HCT116 (cell line): ENCODE results near the gene MTA1. TPM values are rescaled to one million over a fixed set of nuclear protein-coding genes. Genes with fewer than 3 reads are reported as not detected.

Experiments
- ATAC-seq: fragments of 200-7000 bp; cut with Tn5 transposase; 2 replicates; pipeline ENCODE4 v1.9.1; 2020; ENCODE audit warnings: mild to moderate bottlenecking, moderate library complexity
- BruUV-seq: library from RNA; stranded (reverse); fragments of 400-500 nt; replicated peaks from 2 replicates; lab custom pipeline; 2021; lab: Mats Ljungman, UMichigan
- CTCF ChIA-PET: fragments of 300-600 bp; sonication (Branson Sonifier 250); formaldehyde crosslinking; loops from one replicate; lab custom pipeline; 2021; ENCODE audit warnings: antibody characterized with exemption; lab: Charles Lee
- POLR2A ChIA-PET: fragments of 300-600, 350-600 bp; sonication (Branson Sonifier 250); formaldehyde crosslinking; loops from one replicate; lab custom pipeline; 2021; ENCODE audit warnings: antibody characterized with exemption; lab: Charles Lee
- RAD21 ChIA-PET, 2 experiments: fragments of 300-600 bp; sonication (Branson Sonifier 250); formaldehyde crosslinking; loops; one replicate each; lab custom pipeline; 2023; ENCODE audit warnings: low total read pairs in 2 of 2; ENCODE audit not compliant: uncharacterized antibody in 2 of 2, unreplicated experiment in 2 of 2, low non-redundant PET in 1 of 2; lab: Charles Lee
- DNase-seq: peaks from one replicate; pipeline ENCODE4 v3.0.0-alpha.2; 2010; ENCODE audit warnings: low read depth, low spot score
- H2AFZ ChIP-seq: fragments of 200-600 bp; shearing (Covaris generic), sonication (generic); 2 replicates; pipeline ENCODE4 v1.6.1; 2017; ENCODE audit warnings: low read depth, mixed run types, mixed read lengths, antibody characterized with exemption, low read length; ENCODE audit not compliant: poor library complexity, severe bottlenecking
- H3K27ac ChIP-seq: 2 replicates; pipeline ENCODE4 v1.5.1; 2012; ENCODE audit warnings: low read depth, low read length
- H3K27me3 ChIP-seq: fragments of 200-600 bp; sonication (generic); 2 replicates; pipeline ENCODE4 v1.6.1; 2016; ENCODE audit warnings: mixed run types, low read length, mixed read lengths; ENCODE audit not compliant: insufficient read depth
- H3K36me3 ChIP-seq, 2 experiments: fragments of 200-500 bp in 1 of 2; fragments of 200-600 bp in 1 of 2; sonication (Bioruptor generic) in 1 of 2; sonication (generic) in 1 of 2; 2 replicates each; pipeline versions ENCODE4 v1.5.1 to v1.6.1; 2014 to 2016; ENCODE audit warnings: low read length in 2 of 2, inconsistent platforms in 1 of 2, mixed read lengths in 1 of 2, mixed run types in 1 of 2; ENCODE audit not compliant: insufficient read depth in 2 of 2, control insufficient read depth in 1 of 2
- H3K4me1 ChIP-seq, 2 experiments: fragments of 200-600 bp in 1 of 2; sonication (generic) in 1 of 2; 2 replicates each; pipeline versions ENCODE4 v1.5.1 to v1.6.1; 2012 to 2017; ENCODE audit warnings: low read length in 2 of 2, inconsistent platforms in 1 of 2, mild to moderate bottlenecking in 1 of 2, mixed read lengths in 1 of 2, mixed run types in 1 of 2, moderate library complexity in 1 of 2; ENCODE audit not compliant: insufficient read depth in 2 of 2, control insufficient read depth in 1 of 2
- H3K4me2 ChIP-seq: fragments of 200-600 bp; sonication (generic); 2 replicates; pipeline ENCODE4 v1.6.1; 2017; ENCODE audit warnings: mixed run types, low read length, mixed read lengths
- H3K4me3 ChIP-seq, 2 experiments: fragments of 200-600 bp in 1 of 2; sonication (generic) in 1 of 2; replicated peaks in 1 of 2; 2 replicates each; pipeline ENCODE4 v1.5.1; 2011 to 2016; ENCODE audit warnings: low read length in 2 of 2, control low read depth in 1 of 2, low read depth in 1 of 2, mild to moderate bottlenecking in 1 of 2, mixed read lengths in 1 of 2, mixed run types in 1 of 2
- H3K79me2 ChIP-seq: fragments of 200-600 bp; sonication (generic); 2 replicates; pipeline ENCODE4 v1.6.1; 2017; ENCODE audit warnings: mild to moderate bottlenecking, mixed run types, low read length, moderate library complexity, mixed read lengths; ENCODE audit not compliant: insufficient read depth
- H3K9ac ChIP-seq: fragments of 200-600 bp; sonication (generic); 2 replicates; pipeline ENCODE4 v1.6.1; 2016; ENCODE audit warnings: low read length, mixed read lengths
- H3K9me2 ChIP-seq: fragments of 200-600 bp; sonication (generic), shearing (Covaris generic); 2 replicates; pipeline ENCODE4 v1.6.1; 2017; ENCODE audit warnings: mixed run types, mild to moderate bottlenecking, moderate library complexity; ENCODE audit not compliant: insufficient read depth
- H3K9me3 ChIP-seq, 2 experiments: fragments of 200-500 bp in 1 of 2; fragments of 200-600 bp in 1 of 2; sonication (Bioruptor generic) in 1 of 2; sonication (generic) in 1 of 2; 2 replicates each; pipeline ENCODE4 v1.6.1; 2014 to 2017; ENCODE audit warnings: low read length in 2 of 2, mixed read lengths in 2 of 2, inconsistent platforms in 1 of 2, low read depth in 1 of 2, mild to moderate bottlenecking in 1 of 2, mixed run types in 1 of 2, moderate library complexity in 1 of 2; ENCODE audit not compliant: control insufficient read depth in 1 of 2, insufficient read depth in 1 of 2
- H4K20me1 ChIP-seq: fragments of 200-600 bp; sonication (generic), shearing (Covaris generic); 2 replicates; pipeline ENCODE4 v1.6.1; 2017; ENCODE audit warnings: mixed run types, mild to moderate bottlenecking, moderate library complexity; ENCODE audit not compliant: insufficient read depth
- EGR1 ChIP-seq: IDR thresholded peaks from 2 replicates; pipeline ENCODE4 v1.6.1; 2012; ENCODE audit warnings: low read depth
- ELF1 ChIP-seq: IDR thresholded peaks from 2 replicates; pipeline ENCODE4 v1.6.1; 2012; ENCODE audit warnings: low read depth, borderline replicate concordance
- EZH2 ChIP-seq: fragments of 200-600 bp; sonication (generic); IDR thresholded peaks from 2 replicates; pipeline ENCODE4 v1.6.1; 2017; ENCODE audit warnings: antibody characterized with exemption, mixed run types
- FOSL1 ChIP-seq: IDR thresholded peaks from 2 replicates; pipeline ENCODE4 v1.6.1; 2012; ENCODE audit warnings: low read depth
- JUND ChIP-seq: IDR thresholded peaks from 2 replicates; pipeline ENCODE4 v1.6.1; 2012
- POLR2A ChIP-seq: IDR thresholded peaks from 2 replicates; pipeline ENCODE4 v1.7.0; 2011; ENCODE audit warnings: borderline replicate concordance; ENCODE audit not compliant: insufficient read depth, insufficient read length; ENCODE audit errors: extremely low read depth
- POLR2AphosphoS5 ChIP-seq: IDR thresholded peaks from 2 replicates; pipeline ENCODE4 v1.6.1; 2011; ENCODE audit warnings: mild to moderate bottlenecking, low read depth, low read length, moderate library complexity
- RAD21 ChIP-seq: IDR thresholded peaks from 2 replicates; pipeline ENCODE4 v1.6.1; 2012; ENCODE audit warnings: low read depth, mild to moderate bottlenecking
- SP1 ChIP-seq: IDR thresholded peaks from 2 replicates; pipeline ENCODE4 v1.6.1; 2012; ENCODE audit warnings: low read depth
- SRF ChIP-seq: IDR thresholded peaks from 2 replicates; pipeline ENCODE4 v1.6.1; 2012; ENCODE audit warnings: low read depth
- TCF7L2 ChIP-seq: IDR thresholded peaks from 2 replicates; pipeline ENCODE4 v1.7.0; 2011; ENCODE audit warnings: borderline replicate concordance, inconsistent platforms; ENCODE audit not compliant: insufficient read depth, insufficient read length; ENCODE audit errors: extremely low read depth
- YY1 ChIP-seq: IDR thresholded peaks from 2 replicates; pipeline ENCODE4 v1.6.1; 2011; ENCODE audit warnings: low read length, low read depth, moderate library complexity, mild to moderate bottlenecking; ENCODE audit not compliant: insufficient replicate concordance; ENCODE audit errors: extremely low read depth
- ZFX ChIP-seq: fragments of 450-650 bp; IDR thresholded peaks from 2 replicates; pipeline ENCODE4 v1.6.1; 2017
- ZNF274 ChIP-seq: fragments of 200-500 bp; sonication (Bioruptor generic); IDR thresholded peaks from 2 replicates; pipeline ENCODE4 v1.6.1; 2014; ENCODE audit warnings: mild to moderate bottlenecking, low read depth, low read length, inconsistent platforms
- intact Hi-C: fragments of 100-400 bp; cut with micrococcal nuclease; formaldehyde crosslinking; loops from 2 replicates; pipeline ENCODE4 v1.10.0; 2022
- total RNA-seq: library from RNA; stranded (reverse); gene quantifications from one replicate; pipeline ENCODE4 v1.2.1, GENCODE V29; 2021; ENCODE audit not compliant: unreplicated experiment
- TF ChIP-seq, protein P1 (sequence below): IDR thresholded peaks from 2 replicates; pipeline ENCODE4 v1.6.1; 2012; ENCODE audit warnings: low read depth
- TF ChIP-seq, protein P2 (sequence below): IDR thresholded peaks from 2 replicates; pipeline ENCODE4 v1.6.1; 2011; ENCODE audit warnings: mild to moderate bottlenecking, low read length, moderate library complexity; ENCODE audit not compliant: insufficient replicate concordance; ENCODE audit errors: extremely low read depth
- TF ChIP-seq, protein P3 (sequence below): IDR thresholded peaks from 2 replicates; pipeline ENCODE4 v1.6.1; 2012

Gene MTA1
- total RNA-seq, 1 experiment from 2014 or later = 229 TPM

DNA sequence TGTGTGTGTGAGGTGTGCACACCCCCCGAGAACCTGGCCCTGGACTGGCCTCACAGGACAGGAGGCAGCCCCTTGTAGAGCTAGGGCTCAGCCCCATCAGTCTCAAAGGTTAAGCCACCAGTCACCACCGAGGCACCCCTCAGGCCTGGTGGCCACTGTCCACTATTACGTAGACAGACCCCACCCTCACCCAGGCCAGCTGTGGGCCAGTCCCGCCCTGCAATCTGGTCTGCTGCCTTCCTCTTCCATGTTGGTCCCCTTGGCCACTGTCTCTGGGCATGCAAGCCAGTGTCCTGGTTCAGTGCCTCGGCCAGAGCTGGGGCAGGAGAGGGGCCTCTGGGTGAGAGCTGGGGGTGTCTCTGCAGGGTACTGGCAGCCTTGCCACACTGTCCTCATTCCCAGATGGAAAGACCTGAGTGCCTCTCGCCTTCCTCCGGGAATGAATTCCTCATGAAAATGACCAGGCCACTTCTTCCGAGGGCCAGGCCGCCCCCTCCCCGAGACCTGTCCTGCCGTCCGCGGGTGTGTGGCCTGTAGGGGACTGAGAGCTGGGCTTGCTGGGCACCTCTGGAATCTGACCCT lies 22.2 kb upstream of the MTA1 start (continued):
- TF ChIP-seq ZFX (no peak), SRF (no peak), ELF1 (no peak)
- TF ChIP-seq, all 23 proteins: peak for 0

DNA sequence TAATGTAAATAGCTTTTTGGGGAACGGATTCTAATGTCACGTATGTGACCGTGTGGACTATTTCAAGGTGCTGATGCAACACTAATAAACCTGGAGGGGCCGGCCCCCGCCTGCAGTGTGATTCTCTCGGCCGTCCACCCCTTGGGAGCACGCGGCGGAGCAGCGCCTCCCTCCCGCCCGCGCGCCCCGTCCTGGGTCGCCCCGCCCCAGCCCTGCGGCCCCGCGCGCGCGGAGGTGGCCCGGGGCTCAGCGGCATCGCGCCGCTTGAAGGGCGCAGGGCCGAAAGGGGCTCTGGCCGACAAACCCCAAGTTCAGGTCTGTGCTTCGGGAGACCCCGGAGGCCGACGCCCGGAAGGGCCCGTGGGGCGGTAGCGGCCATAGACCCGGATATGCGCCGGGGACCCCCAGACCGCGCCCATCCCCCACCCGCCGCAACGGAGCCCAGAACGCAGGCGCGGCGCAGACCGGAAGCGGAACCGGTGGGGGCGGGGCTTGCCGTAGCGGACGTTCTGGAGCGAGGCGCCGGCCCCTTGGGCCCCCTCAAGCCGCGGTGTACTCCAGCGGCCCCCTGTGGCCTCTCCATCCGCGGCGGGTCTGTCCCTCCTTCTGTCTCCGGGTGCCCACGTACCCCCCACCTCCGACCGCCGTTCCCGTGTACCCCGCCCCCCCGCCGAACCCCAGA lies 21.4 kb upstream of the MTA1 start, which contains the start of gene TEX22:
TSS of gene TEX22 (plus strand) at position 495 of the 682 bp plus-strand sequence. CDS start 803 bp downstream, outside the sequence.
- Histone ChIP-seq H4K20me1 (no peaks in the 10 kb centered on the region), H3K9ac (peak within 1 kb of the TSS; percentile 92), H3K27ac (peak within 1 kb of the TSS; percentile 94), H2AFZ (no peak within 1 kb of the TSS), H3K27me3 (no peaks in the 10 kb centered on the region), H3K4me1 (peaks cover 19 to 40% of the 10 kb centered on the region in 2 experiments; a peak in 3 of 4 replicates), H3K36me3 (peaks cover 3 to 19% of the 10 kb centered on the region in 2 experiments; a peak in 3 of 4 replicates), H3K9me3 (peaks cover 0 to 8% of the 10 kb centered on the region in 2 experiments; a peak in 1 of 4 replicates), H3K4me3 (peak within 1 kb of the TSS; percentile 91), H3K4me2 (peak within 1 kb of the TSS; percentile 97), H3K9me2 (no peaks in the 10 kb centered on the region), H3K79me2 (peaks cover 19% of the 10 kb centered on the region)
- ChIA-PET POLR2A (no interaction called here), RAD21 (no interaction called here), CTCF (no interaction called here)
- ATAC-seq (peak; percentile 81), DNase-seq (peak; percentile 31)
- no TSS peak for BruUV-seq
- intact Hi-C loops = no loop called here
- TF ChIP-seq POLR2AphosphoS5 = peak; percentile 87
- TF ChIP-seq SP1 = no peak
- TF ChIP-seq ZNF274 = no peak
- TF ChIP-seq FOSL1 = no peak
- no peak for TF ChIP-seq EZH2
- TF ChIP-seq JUND = no peak
- TF ChIP-seq, protein P1, sequence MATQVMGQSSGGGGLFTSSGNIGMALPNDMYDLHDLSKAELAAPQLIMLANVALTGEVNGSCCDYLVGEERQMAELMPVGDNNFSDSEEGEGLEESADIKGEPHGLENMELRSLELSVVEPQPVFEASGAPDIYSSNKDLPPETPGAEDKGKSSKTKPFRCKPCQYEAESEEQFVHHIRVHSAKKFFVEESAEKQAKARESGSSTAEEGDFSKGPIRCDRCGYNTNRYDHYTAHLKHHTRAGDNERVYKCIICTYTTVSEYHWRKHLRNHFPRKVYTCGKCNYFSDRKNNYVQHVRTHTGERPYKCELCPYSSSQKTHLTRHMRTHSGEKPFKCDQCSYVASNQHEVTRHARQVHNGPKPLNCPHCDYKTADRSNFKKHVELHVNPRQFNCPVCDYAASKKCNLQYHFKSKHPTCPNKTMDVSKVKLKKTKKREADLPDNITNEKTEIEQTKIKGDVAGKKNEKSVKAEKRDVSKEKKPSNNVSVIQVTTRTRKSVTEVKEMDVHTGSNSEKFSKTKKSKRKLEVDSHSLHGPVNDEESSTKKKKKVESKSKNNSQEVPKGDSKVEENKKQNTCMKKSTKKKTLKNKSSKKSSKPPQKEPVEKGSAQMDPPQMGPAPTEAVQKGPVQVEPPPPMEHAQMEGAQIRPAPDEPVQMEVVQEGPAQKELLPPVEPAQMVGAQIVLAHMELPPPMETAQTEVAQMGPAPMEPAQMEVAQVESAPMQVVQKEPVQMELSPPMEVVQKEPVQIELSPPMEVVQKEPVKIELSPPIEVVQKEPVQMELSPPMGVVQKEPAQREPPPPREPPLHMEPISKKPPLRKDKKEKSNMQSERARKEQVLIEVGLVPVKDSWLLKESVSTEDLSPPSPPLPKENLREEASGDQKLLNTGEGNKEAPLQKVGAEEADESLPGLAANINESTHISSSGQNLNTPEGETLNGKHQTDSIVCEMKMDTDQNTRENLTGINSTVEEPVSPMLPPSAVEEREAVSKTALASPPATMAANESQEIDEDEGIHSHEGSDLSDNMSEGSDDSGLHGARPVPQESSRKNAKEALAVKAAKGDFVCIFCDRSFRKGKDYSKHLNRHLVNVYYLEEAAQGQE = no peak
- no peak for TF ChIP-seq RAD21
- TF ChIP-seq, protein P2, sequence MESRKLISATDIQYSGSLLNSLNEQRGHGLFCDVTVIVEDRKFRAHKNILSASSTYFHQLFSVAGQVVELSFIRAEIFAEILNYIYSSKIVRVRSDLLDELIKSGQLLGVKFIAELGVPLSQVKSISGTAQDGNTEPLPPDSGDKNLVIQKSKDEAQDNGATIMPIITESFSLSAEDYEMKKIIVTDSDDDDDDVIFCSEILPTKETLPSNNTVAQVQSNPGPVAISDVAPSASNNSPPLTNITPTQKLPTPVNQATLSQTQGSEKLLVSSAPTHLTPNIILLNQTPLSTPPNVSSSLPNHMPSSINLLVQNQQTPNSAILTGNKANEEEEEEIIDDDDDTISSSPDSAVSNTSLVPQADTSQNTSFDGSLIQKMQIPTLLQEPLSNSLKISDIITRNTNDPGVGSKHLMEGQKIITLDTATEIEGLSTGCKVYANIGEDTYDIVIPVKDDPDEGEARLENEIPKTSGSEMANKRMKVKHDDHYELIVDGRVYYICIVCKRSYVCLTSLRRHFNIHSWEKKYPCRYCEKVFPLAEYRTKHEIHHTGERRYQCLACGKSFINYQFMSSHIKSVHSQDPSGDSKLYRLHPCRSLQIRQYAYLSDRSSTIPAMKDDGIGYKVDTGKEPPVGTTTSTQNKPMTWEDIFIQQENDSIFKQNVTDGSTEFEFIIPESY = no peak
- TF ChIP-seq YY1 = peak; percentile 7
- TF ChIP-seq, protein P3, sequence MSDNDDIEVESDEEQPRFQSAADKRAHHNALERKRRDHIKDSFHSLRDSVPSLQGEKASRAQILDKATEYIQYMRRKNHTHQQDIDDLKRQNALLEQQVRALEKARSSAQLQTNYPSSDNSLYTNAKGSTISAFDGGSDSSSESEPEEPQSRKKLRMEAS = peak; percentile 88
- no peak for TF ChIP-seq TCF7L2
- TF ChIP-seq EGR1 = no peak
- TF ChIP-seq POLR2A = peak; percentile 75
- TF ChIP-seq ZFX = no peak
